ENCODE results near the gene HS1BP3.

HS1BP3 gene

GRCh38 chr2:20583425-20583881 lies 67.4 kb downstream of the HS1BP3 start:
- Histone ChIP-seq H3K4me1 (ENCODE audit: control insufficient read depth, insufficient read depth, low read length) (peaks cover 49% of the 10 kb centered on the region), H3K27me3 (ENCODE audit: control insufficient read depth, insufficient read depth, low read length) (no peaks in the 10 kb centered on the region), H3K9ac (ENCODE audit: low read length) (no peak overlapping the region), H3K36me3 (ENCODE audit: control insufficient read depth, insufficient read depth, low read length) (no peaks in the 10 kb centered on the region), H3K4me3 (ENCODE audit: low read length) (no peak overlapping the region), H3K9me3 (ENCODE audit: control insufficient read depth, low read length) (no peaks in the 10 kb centered on the region)

GRCh38 chr2:20582600-20583221 lies 68.2 kb downstream of the HS1BP3 start:
- H3K4me1 ChIP-seq (ENCODE audit: control insufficient read depth, insufficient read depth, low read length): peaks cover 55% of the 10 kb centered on the region
- no peak overlapping the region for H3K9ac ChIP-seq (ENCODE audit: low read length)
- no peaks in the 10 kb centered on the region for H3K27me3 ChIP-seq (ENCODE audit: control insufficient read depth, insufficient read depth, low read length)
- H3K4me3 ChIP-seq (ENCODE audit: low read length): no peak overlapping the region
- no peaks in the 10 kb centered on the region for H3K36me3 ChIP-seq (ENCODE audit: control insufficient read depth, insufficient read depth, low read length)
- H3K9me3 ChIP-seq (ENCODE audit: control insufficient read depth, low read length): no peaks in the 10 kb centered on the region

GRCh38 chr2:20580690-20581437 lies 70.0 kb downstream of the HS1BP3 start:
- H3K4me3 ChIP-seq (ENCODE audit: low read length): no peak overlapping the region
- H3K9me3 ChIP-seq (ENCODE audit: control insufficient read depth, low read length): no peaks in the 10 kb centered on the region
- H3K36me3 ChIP-seq (ENCODE audit: control insufficient read depth, insufficient read depth, low read length): no peaks in the 10 kb centered on the region
- H3K27me3 ChIP-seq (ENCODE audit: control insufficient read depth, insufficient read depth, low read length): no peaks in the 10 kb centered on the region
- no peak overlapping the region for H3K9ac ChIP-seq (ENCODE audit: low read length)
- peaks cover 74% of the 10 kb centered on the region for H3K4me1 ChIP-seq (ENCODE audit: control insufficient read depth, insufficient read depth, low read length)

- Histone ChIP-seq H3K4me1 (ENCODE audit: control insufficient read depth, insufficient read depth, low read length) (peaks cover 71% of the 10 kb centered on the region), H3K4me3 (ENCODE audit: low read length) (no peak overlapping the region), H3K27me3 (ENCODE audit: control insufficient read depth, insufficient read depth, low read length) (no peaks in the 10 kb centered on the region), H3K9ac (ENCODE audit: low read length) (no peak overlapping the region), H3K36me3 (ENCODE audit: control insufficient read depth, insufficient read depth, low read length) (no peaks in the 10 kb centered on the region), H3K9me3 (ENCODE audit: control insufficient read depth, low read length) (no peaks in the 10 kb centered on the region)
Observed at GRCh38 chr2:20579866-20580265, 71.0 kb downstream of the HS1BP3 start.

- no peak overlapping the region for H3K4me3 ChIP-seq (ENCODE audit: low read length)
Observed at GRCh38 chr2:20578895-20579825, 71.7 kb downstream of the HS1BP3 start.

GRCh38 chr2:20578266-20578894 lies 72.5 kb downstream of the HS1BP3 start:
- H3K4me1 ChIP-seq (ENCODE audit: control insufficient read depth, insufficient read depth, low read length): peaks cover 61% of the 10 kb centered on the region
- H3K9me3 ChIP-seq (ENCODE audit: control insufficient read depth, low read length): no peaks in the 10 kb centered on the region
- no peaks in the 10 kb centered on the region for H3K27me3 ChIP-seq (ENCODE audit: control insufficient read depth, insufficient read depth, low read length)
- no peak overlapping the region for H3K4me3 ChIP-seq (ENCODE audit: low read length)
- no peaks in the 10 kb centered on the region for H3K36me3 ChIP-seq (ENCODE audit: control insufficient read depth, insufficient read depth, low read length)
- H3K9ac ChIP-seq (ENCODE audit: low read length): no peak overlapping the region

More at GRCh38 chr2:20578895-20579825, 71.7 kb downstream of the HS1BP3 start:
- Histone ChIP-seq H3K27me3 (ENCODE audit: control insufficient read depth, insufficient read depth, low read length) (no peaks in the 10 kb centered on the region), H3K36me3 (ENCODE audit: control insufficient read depth, insufficient read depth, low read length) (no peaks in the 10 kb centered on the region), H3K4me1 (ENCODE audit: control insufficient read depth, insufficient read depth, low read length) (peaks cover 64% of the 10 kb centered on the region), H3K9ac (ENCODE audit: low read length) (peak overlapping the region; percentile 48), H3K9me3 (ENCODE audit: control insufficient read depth, low read length) (no peaks in the 10 kb centered on the region)

GRCh38 chr2:20577495-20578235 lies 73.2 kb downstream of the HS1BP3 start:
- Histone ChIP-seq H3K4me3 (ENCODE audit: low read length) (no peak overlapping the region), H3K9me3 (ENCODE audit: control insufficient read depth, low read length) (no peaks in the 10 kb centered on the region), H3K9ac (ENCODE audit: low read length) (no peak overlapping the region), H3K4me1 (ENCODE audit: control insufficient read depth, insufficient read depth, low read length) (peaks cover 54% of the 10 kb centered on the region), H3K27me3 (ENCODE audit: control insufficient read depth, insufficient read depth, low read length) (no peaks in the 10 kb centered on the region), H3K36me3 (ENCODE audit: control insufficient read depth, insufficient read depth, low read length) (no peaks in the 10 kb centered on the region)

- H3K4me3 ChIP-seq (ENCODE audit: low read length): peak overlapping the region; percentile 4
- H3K27me3 ChIP-seq (ENCODE audit: control insufficient read depth, insufficient read depth, low read length): no peaks in the 10 kb centered on the region
- no peaks in the 10 kb centered on the region for H3K9me3 ChIP-seq (ENCODE audit: control insufficient read depth, low read length)
- no peaks in the 10 kb centered on the region for H3K36me3 ChIP-seq (ENCODE audit: control insufficient read depth, insufficient read depth, low read length)
- H3K4me1 ChIP-seq (ENCODE audit: control insufficient read depth, insufficient read depth, low read length): peaks cover 52% of the 10 kb centered on the region
- peak overlapping the region; percentile 9 for H3K9ac ChIP-seq (ENCODE audit: low read length)
Observed at GRCh38 chr2:20576598-20577115, 74.2 kb downstream of the HS1BP3 start.

- no peaks in the 10 kb centered on the region for H3K9me3 ChIP-seq (ENCODE audit: control insufficient read depth, low read length)
- H3K27me3 ChIP-seq (ENCODE audit: control insufficient read depth, insufficient read depth, low read length): no peaks in the 10 kb centered on the region
- peak overlapping the region; percentile 9 for H3K9ac ChIP-seq (ENCODE audit: low read length)
- peaks cover 52% of the 10 kb centered on the region for H3K4me1 ChIP-seq (ENCODE audit: control insufficient read depth, insufficient read depth, low read length)
- H3K4me3 ChIP-seq (ENCODE audit: low read length): no peak overlapping the region
- H3K36me3 ChIP-seq (ENCODE audit: control insufficient read depth, insufficient read depth, low read length): no peaks in the 10 kb centered on the region
Observed at GRCh38 chr2:20575935-20576597, 74.8 kb downstream of the HS1BP3 start.

- Histone ChIP-seq H3K9me3 (ENCODE audit: control insufficient read depth, low read length) (no peaks in the 10 kb centered on the region), H3K36me3 (ENCODE audit: control insufficient read depth, insufficient read depth, low read length) (no peaks in the 10 kb centered on the region), H3K9ac (ENCODE audit: low read length) (no peak overlapping the region), H3K4me1 (ENCODE audit: control insufficient read depth, insufficient read depth, low read length) (peaks cover 46% of the 10 kb centered on the region), H3K27me3 (ENCODE audit: control insufficient read depth, insufficient read depth, low read length) (no peaks in the 10 kb centered on the region), H3K4me3 (ENCODE audit: low read length) (no peak overlapping the region)
Observed at GRCh38 chr2:20575414-20575813, 75.5 kb downstream of the HS1BP3 start.
